ENCODE results near the gene OSBPL2. TPM values are rescaled to one million over a fixed set of nuclear protein-coding genes. Genes with fewer than 3 reads are reported as not detected.
A peak's percentile ranks its signal among the peaks of the same experiment; 100 is the strongest.

OSBPL2 gene
- total RNA-seq, 1 donor from 2014 or later, result 45.0 TPM

- DNase-seq, result no peak
Measured at GRCh38 chr20:62222266-62222850, 16.0 kb upstream of the OSBPL2 start.

DNA sequence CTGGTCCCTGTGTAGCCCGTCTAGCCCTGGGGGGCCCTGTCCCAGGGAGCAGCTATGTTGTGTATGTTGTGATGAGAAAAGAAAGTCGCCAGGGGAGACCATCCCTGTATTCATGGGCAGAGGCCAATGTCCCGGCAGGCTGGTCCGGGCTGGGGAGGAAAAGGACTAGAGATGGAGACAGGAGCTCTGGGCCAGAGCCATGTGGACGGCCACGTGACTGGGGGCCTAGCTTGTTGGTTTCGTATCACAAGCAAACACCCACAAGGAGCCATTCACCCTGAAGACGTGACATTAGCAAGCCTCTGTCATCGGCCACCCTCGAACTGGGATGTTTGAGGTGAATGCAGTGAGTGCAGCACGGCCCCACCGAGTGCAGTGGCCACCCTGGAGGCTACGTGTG lies 15.3 kb upstream of the OSBPL2 start:
- DNase-seq, result no peak

GRCh38 chr20:62223571-62223970 lies 14.8 kb upstream of the OSBPL2 start:
- no peak for DNase-seq

- DNase-seq, result no peak
Measured at GRCh38 chr20:62224113-62224855, 14.0 kb upstream of the OSBPL2 start.

DNA sequence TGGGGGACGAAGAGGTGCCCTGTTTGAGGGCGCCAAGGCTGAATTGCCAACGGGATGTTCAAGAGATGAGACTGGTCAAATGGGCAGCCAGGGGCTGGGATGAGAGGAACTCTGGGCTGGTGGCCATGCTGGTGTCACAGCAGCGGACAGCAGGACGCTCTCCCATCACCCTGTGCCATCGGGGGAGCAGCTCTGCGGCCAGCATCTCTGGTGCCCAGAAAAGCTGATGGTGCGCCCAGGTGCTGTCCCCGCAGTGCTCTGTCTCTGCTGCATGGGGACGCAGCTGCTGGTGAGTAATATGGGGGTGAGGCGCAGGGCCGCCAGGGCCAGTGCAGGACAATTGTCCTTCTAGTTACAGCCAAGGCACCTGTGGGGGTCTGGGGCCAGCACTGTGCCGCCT lies 13.3 kb upstream of the OSBPL2 start:
- DNase-seq, result no peak

GRCh38 chr20:62225820-62226635 lies 12.3 kb upstream of the OSBPL2 start:
- no peak for DNase-seq

GRCh38 chr20:62226707-62227590 lies 11.4 kb upstream of the OSBPL2 start:
- DNase-seq, result no peak

DNA sequence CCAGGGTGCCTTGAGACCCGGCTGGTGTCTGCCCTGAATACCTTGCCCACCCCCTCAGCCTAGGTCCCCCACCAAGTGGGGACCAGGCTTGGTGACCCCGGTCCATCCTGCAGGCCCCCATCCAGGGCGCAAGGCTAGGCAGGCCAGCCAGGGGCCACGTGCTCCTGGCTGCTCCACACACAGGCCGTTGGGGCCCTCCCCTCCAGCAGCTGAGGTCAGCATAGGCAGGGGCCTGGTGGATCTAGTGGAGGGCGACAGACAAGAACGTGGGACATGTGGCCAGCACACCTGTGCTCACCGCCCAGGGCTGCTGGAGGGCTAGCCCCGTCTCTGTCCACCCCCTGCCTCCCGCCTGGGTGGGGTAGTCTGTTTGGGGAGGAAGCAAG lies 10.7 kb upstream of the OSBPL2 start:
- no peak for DNase-seq

- no peak for DNase-seq
Measured at GRCh38 chr20:62227977-62228958, 10.1 kb upstream of the OSBPL2 start.

- DNase-seq, result no peak
Measured at GRCh38 chr20:62228982-62229545, 9.3 kb upstream of the OSBPL2 start.

GRCh38 chr20:62229667-62230066 lies 8.7 kb upstream of the OSBPL2 start:
- no peak for DNase-seq

DNA sequence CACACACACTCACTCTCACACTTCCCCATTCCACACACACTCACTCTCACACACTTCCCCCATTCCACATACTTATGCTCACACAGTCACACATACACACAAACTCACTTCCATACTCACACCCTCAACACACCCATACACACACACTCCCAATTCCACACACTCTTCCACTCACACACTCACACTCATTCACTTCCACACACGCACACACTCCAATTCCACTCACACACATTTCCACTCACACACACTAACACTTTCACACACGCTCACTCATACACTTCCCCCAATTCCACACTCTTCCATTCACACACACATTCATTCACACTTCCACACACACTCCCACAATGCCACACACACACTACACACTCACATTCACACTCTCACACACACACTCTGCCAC lies 8.0 kb upstream of the OSBPL2 start:
- no peak for DNase-seq

- no peak for DNase-seq
Measured at GRCh38 chr20:62230696-62231095, 7.6 kb upstream of the OSBPL2 start.

- no peak for DNase-seq
Measured at GRCh38 chr20:62231292-62231691, 7.0 kb upstream of the OSBPL2 start.

DNA sequence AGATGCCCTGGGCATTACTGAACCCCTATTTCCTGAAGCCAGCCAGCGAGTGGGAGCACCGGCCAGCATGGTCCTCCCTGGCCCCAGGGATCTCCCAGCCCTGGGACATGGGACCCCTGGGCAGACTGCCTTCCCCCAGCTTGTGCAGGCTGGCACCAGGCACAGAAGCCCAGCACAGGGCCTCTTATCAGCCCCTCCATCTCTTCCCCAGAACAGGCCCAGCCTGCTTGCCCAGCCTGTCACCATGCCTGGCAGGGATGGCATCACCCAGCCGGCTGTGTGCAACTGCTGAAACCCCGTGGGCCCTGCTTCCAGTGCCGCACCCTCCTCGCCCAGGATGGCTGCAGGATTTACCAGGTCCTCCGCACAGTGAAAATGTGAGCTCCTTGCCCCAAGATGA lies 6.1 kb upstream of the OSBPL2 start:
- DNase-seq, result no peak

DNA sequence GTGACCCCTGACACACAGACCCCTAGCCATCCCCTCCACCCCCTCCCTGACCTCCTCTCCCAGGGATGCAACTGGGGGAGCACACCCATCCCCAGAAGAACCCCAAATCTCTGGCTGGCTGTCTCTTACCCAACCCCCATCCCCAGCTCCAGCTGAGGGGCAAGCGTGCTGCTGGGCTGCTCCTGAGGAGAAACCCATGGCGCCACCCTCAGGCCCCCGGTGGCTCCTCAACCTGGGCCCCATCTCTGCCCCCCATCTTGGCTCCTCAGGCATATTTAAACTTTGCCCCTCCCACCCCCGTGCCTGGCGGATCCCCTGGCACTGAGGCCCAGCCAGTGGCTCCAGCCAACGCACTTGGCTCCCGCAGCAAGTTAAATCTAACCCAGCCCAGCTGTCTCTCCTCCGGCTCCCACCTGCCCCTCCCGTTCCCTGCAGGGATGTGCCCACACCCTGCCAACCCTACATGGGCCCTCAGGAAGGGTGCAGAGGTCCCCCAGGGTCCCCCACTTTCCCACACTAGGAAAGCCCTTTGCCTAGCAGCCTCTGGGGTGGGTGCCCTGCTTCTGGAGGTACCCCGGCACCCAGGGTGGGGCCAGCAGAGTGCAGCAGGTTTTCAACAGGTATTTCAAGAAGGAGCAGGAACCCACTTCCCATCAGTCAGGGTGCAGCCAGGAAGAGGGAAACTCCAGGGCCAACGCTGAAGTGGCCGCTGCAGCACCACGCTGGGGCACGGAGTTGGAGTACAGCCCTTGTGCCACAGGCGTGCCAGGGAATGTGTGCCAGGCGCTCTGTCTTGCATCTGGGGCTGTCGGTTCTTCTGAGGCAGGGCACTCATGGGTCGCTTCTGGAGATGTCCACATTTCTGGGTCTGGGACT lies 5.3 kb upstream of the OSBPL2 start:
- DNase-seq, result peak; percentile 74

DNA sequence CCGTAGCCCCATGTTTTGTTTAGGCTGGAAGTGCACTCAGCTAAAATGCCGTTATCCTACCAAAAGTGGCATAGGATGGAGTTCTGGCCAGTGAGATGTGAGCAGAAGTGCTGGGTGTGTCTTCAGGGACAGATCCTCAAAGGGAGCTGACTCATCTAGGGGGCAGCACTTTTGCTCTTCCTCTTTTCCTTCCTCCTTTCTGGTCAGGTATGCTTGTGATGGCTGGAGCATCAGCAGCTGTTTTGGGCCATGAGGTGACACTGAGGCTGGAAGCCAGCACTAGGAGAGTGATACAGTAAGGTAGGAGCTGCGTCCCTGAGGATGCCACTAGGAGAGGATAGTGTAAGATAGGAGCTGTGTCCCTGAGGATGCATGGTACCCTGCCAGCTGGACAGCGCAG lies 4.6 kb upstream of the OSBPL2 start:
- DNase-seq, result no peak

DNA sequence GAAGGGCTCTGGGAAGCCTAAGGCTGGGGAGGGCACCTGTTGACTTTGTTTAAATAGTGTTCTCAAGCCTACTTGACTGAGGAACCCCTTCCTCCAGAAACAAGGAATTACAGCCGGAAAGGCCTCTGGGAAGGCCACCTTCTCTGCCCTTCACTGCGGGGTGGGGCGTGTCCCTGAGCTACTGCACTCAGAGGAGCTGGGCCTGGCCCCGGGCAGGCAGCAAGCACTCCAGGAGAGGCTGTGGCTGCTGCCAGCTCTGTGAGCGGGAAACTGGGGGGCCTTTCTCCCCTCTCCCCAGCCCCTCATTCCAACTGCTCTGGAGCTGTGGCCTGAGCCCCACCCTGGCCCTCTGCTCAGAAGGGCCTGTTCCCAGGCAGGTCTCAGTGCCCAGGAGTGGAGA lies 4.0 kb upstream of the OSBPL2 start:
- no peak for DNase-seq

GRCh38 chr20:62235001-62235776 lies 3.1 kb upstream of the OSBPL2 start:
- peak; percentile 69 for DNase-seq
